GDM1 (cell line): ENCODE data around the gene FXR1.

Experiments used
- DNase-seq: peaks from one replicate; lab custom pipeline; 2025; lab: John Stamatoyannopoulos, UW

FXR1 gene

DNA sequence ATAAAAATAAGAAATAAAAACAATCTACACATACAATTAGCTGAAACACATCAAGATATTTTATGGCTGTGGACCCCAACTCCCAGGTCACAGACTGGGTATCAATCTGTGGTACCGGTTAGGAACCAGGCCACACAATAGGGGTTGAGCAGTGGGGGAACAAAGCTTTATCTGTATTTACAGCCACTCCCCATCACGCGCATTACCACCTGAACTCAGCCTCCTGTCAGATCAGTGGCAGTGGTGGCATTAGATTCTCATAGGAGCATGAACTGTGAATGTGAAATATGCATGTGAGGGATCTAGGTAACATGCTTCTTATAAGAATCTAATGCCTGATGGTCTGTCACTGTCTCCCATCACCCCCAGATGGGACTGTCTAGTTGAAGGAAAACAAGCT, 94.8 kb downstream of the FXR1 start:
- DNase-seq: no peak

DNA sequence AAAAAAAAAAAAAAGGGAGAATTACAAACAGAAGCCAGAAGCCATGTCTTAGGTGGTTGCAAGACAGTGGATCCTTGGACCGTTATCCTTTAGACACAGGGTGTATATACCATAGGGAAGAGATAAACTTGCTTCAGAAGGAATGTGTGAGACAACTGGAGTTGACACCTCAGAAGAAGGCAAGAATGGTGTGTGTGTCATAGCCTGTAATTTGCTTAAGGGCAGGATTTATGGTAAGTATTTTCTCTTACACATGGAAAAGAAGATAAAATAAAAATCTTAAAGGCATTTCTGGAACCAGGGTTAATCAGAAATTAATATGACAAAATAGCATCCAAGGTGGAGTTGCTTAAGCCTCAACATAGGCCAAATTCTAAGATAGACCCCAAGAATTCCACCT, 96.3 kb downstream of the FXR1 start:
- no peak for DNase-seq

DNA sequence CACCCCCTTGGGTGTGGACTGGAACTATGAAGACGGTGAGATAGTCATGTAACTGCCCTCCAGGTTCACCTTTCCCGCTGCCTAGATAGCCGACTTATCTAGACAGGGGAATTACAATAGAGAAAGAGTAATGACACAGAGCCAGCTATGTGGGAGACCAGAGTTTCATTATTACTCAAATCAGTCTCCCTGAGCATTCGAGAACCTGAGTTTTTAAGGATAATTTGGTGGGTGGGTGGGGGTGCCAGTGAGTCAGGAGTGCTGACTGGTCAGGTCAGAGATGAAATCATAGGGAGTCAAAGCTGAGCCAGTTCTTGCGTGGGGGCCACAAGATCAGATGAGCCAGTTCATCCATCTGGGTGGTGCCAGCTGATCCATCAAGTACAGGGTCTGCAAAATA, 96.8 kb downstream of the FXR1 start:
- no peak for DNase-seq

DNA sequence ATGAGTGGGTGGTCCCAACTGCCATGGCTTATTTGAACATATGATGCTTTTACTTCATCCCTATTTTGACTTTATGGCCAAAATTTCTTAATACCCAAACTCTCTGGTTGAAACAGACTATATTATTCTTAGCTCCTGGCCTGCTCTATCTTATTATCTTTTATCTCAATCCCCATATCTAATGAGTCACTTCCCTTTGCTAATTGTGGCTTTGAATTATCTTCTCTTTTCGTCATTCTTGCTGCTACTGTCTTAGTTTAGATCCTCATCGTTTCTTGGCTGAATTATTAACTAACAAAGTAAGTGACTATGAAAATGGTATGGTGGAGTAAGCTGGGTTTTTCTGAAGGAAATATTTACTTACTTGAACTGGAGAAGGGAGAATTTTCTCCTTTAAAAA, 105.2 kb downstream of the FXR1 start:
- DNase-seq: no peak

DNA sequence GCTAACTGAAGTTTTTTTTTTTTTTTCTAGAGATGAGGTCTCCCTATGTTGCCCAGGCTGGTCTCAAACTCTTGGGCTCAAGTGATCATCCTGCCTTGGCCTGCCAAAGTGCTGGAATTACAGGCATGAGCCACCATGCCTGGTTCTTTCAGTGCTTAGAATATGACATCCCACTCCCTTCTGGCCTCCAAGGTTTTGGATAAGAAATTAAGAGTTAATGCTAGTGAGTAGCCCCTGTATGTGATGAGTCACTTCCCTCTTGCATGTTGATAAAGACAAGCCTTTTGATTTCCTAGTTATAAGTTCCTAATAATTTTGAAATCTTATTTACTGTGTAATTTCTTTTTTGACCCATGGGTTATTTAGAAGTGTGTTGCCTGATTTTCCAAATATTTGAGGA, 112.7 kb downstream of the FXR1 start:
- DNase-seq: no peak

DNA sequence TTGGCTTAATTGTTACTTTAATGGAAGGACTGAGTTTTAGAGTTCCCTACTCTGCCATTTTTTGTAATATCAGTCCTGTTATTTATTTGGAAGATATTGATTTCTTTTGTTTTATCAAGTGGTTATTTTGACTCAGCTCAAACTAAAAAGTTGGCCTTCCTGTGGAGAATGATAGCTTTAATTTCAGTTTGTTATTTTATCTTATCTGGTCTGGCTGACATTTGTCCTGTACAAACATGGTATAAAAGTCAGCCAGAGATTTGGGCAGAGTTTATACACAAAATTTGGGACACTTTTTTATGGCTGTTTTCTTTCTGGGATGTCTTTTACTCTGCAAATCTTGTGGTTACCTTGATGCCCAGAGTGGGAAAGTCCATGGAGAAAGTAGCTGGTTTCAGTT, 118.5 kb downstream of the FXR1 start:
- DNase-seq: no peak
